Stimulated activated CD4-positive, alpha-beta T cell treated with anti-CD3 and anti-CD28 coated beads, Interleukin-15, amount 100 ng/mL, for 24 hours (primary cell): ENCODE measurements around the gene TTC21A.

Experiments
- DNase-seq: peaks from one replicate; pipeline ENCODE4 v3.0.0-alpha.2; 2020

The TTC21A gene

GRCh38 chr3:39139442-39139841 lies 32.0 kb downstream of the TTC21A start:
- DNase-seq = no peak

GRCh38 chr3:39140341-39140971 lies 33.0 kb downstream of the TTC21A start:
- no peak for DNase-seq

- no peak for DNase-seq
Observed at GRCh38 chr3:39141171-39141995, 33.9 kb downstream of the TTC21A start.

- no peak for DNase-seq
Observed at GRCh38 chr3:39142067-39142466, 34.6 kb downstream of the TTC21A start.

GRCh38 chr3:39143051-39143885 lies 35.8 kb downstream of the TTC21A start:
- DNase-seq = no peak

GRCh38 chr3:39144095-39144747 lies 36.7 kb downstream of the TTC21A start:
- no peak for DNase-seq

GRCh38 chr3:39144748-39145380 lies 37.4 kb downstream of the TTC21A start:
- DNase-seq = no peak

- no peak for DNase-seq
Observed at GRCh38 chr3:39146083-39146501, 38.6 kb downstream of the TTC21A start.

- DNase-seq = peak; percentile 88
Observed at GRCh38 chr3:39146611-39147591, 39.4 kb downstream of the TTC21A start.

GRCh38 chr3:39147711-39148434 lies 40.4 kb downstream of the TTC21A start:
- peak; percentile 66 for DNase-seq

- peak; percentile 40 for DNase-seq
Observed at GRCh38 chr3:39148435-39149058, 41.1 kb downstream of the TTC21A start.

GRCh38 chr3:39149059-39149455 lies 41.6 kb downstream of the TTC21A start:
- no peak for DNase-seq

- no peak for DNase-seq
Observed at GRCh38 chr3:39149498-39150147, 42.1 kb downstream of the TTC21A start.

- no peak for DNase-seq
Observed at GRCh38 chr3:39150148-39150802, 42.8 kb downstream of the TTC21A start.

- DNase-seq = peak; percentile 85
Observed at GRCh38 chr3:39150803-39151631, 43.5 kb downstream of the TTC21A start.

GRCh38 chr3:39153977-39154279 lies 46.4 kb downstream of the TTC21A start:
- DNase-seq = no peak

GRCh38 chr3:39154280-39155021 lies 47.0 kb downstream of the TTC21A start:
- DNase-seq = no peak
